ENCODE measurements around the gene AGAP1. TPM values are rescaled to one million over a fixed set of nuclear protein-coding genes. Genes with fewer than 3 reads are reported as not detected.
A peak's percentile ranks its signal among the peaks of the same experiment; 100 is the strongest.

Gene AGAP1
- polyA plus RNA-seq, 10 donors = 24.0 to 34.1 (median 27.4) TPM

DNA sequence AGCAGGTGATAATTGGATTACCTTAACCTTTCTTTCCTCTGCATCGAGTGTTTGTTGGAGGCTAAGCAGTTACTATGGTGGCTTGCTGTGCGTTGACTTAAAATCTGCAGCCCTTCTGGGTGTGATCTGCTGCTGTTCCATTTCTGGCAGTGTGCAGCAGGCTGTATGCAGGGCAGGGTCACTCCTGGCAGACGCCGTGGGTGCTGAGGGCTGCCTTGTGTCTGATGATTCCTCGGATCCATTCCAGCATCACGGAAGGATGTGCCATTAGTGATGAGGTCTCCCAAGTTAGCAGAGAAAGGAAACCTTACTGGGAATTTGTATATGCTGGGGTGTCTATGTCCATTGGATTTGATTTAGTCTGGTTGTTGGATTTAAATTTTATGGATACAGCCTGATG is 310.8 kb downstream of the AGAP1 start:
- no peak for DNase-seq

DNA sequence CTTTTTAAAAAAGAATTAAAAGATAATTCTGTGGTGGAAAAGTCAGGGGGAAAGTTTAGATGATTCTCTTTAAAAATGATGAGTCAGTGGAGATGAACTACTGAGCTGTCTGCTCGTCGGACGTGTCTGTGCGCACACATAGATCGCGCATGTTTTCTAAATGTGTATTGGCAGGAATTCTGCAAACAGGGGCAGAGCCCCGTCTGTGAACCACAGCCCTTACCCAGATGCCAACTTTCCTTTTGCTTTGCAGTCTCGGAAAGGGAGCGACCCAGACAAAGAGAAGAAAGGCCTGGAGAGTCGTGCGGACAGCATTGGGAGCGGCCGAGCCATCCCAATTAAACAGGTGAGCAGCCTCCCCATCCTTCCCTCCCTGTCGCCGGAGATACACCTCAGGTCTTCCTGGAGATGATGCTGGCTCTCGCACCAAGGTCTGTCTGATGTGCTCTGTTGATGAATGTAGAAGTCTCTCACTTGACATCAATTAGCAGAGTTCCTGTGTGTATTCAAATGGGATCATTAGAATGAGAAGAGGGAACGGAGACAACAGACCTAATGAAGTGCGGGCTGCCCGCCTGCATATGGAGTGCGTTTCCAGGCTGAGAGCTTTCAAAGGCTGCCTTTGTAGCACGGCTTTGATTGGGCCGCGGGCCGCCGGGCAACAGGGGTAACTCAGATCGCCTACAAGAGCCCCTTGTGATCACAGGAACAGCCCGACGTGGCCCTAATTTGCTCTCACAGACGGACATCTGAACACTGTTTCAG is 313.3 kb downstream of the AGAP1 start:
- DNase-seq = peak in 1 of 3 donors; percentile 2

GRCh38 chr2:235808366-235808765 is 314.5 kb downstream of the AGAP1 start:
- no peak for DNase-seq

DNA sequence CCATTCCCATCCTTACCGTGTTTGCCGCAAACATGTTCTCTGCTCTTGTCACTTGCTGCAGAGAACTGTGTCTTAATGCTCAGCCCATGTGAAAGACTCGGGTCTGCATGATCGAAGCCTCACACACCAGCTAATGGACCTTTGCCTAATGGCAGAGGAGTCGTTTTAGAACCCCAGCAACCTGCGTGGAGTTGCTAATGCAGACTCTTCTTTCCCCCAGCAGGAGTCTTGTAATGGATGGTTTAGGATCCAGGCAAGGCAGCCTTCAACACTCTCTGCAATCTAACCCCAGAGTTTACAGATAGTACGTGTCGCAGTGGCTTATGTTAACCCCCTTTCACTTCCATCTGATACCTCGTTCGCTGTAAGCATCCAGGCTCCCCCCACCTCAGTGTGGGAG is 316.4 kb downstream of the AGAP1 start:
- no peak for DNase-seq

- DNase-seq = no peak
These were observed 317.0 kb downstream of the AGAP1 start for GRCh38 chr2:235810846-235811245.

DNA sequence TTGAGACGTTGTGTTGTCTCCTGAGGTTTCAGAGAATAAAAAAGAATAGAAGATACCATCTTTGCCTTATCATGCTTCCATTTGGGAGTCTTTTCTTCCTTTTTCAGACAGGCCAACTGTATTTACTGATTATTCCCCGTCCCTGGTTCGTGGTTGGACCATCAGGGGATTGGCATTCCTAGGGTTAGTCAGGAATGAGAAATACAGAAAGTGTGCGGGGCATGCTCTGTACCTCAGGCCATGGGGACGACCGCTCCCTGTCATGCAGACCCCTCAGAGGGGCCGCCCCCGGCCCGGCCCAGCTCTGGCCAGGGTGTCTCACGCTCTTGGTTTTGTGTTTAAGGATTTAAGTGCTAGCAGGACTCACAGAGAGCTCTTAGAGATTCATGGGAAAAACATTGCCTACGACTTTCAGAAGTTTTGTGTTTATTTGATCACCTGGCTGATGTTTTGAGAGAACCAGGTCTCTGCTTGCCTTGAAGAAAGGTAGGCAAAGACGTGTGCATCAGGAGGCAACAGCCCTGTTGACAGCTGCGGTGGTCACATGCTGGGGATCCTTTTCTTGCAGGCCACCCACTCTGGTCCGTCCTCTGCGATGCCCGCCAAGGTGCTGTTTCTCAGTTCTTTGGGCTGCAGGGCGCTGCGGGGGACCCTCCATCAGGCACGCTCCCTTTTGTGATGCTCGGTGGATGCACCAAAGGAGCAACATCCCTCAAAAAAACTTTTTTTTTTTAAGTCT is 317.8 kb downstream of the AGAP1 start:
- no peak for DNase-seq

- no peak for DNase-seq
These were observed 318.4 kb downstream of the AGAP1 start for GRCh38 chr2:235812185-235812665.

GRCh38 chr2:235813398-235813797 is 319.6 kb downstream of the AGAP1 start:
- no peak for DNase-seq

GRCh38 chr2:235820571-235820970 is 326.7 kb downstream of the AGAP1 start:
- DNase-seq = no peak

DNA sequence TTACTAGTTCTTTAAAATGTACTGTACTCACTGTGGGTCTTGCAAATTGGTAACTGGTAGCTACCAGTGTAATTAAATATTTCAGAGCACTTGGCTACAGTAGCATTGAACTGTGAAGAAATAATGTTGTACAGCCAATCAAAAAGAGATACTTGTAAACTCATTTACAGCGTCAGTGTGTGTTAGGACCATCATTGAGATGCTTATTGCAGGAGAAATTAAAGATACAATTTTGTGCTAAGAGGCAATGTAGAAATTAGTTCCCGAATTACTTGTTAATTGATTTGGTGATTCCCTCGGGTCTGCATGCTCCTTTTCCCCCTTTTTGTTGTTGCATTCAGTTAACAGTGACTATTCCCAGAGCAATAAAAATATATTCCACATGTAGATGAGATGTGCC is 330.5 kb downstream of the AGAP1 start:
- no peak for DNase-seq

- DNase-seq = no peak
These were observed 332.1 kb downstream of the AGAP1 start for GRCh38 chr2:235825946-235826345.

DNA sequence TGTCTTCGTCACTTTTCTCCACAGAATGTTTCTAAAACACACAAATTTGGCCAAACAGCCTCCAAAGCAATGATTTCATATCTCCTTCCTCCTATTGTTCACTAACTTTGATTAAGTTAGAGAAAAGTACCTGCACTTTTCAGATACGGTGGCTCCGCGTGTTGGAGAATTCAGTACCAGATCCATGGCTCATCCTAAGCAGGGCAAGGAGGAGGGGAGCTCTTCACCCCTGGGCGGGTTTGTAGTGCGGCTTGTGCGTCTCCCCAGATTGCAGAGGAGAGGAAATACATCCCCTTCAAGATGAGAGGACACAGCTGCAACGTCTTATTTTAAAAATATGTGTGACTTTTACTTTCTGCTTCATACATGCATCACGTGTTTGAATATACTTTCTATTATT is 333.0 kb downstream of the AGAP1 start:
- DNase-seq = no peak

GRCh38 chr2:235827585-235827992 is 333.7 kb downstream of the AGAP1 start:
- DNase-seq = peak in 1 of 3 donors; percentile 2

- no peak for DNase-seq
These were observed 335.9 kb downstream of the AGAP1 start for GRCh38 chr2:235829726-235830125.

DNA sequence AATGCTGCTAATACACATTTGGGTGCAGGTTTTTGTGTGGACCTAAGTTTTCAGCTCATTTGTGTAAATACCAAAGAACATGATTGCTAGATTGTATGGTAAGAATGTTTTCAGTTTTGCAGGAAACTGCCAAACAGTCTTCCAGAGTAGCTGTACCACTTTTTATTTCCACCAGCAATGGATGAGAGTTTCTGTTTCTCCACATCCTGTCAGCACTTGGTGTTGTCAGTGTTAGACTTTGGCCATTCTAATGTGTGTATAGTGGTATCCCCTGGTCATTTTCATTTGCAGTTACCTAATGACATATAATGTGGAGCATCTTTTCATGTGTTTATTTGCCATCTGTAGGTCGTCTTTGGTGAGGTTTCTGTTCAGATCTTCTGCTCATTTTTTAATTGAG is 337.9 kb downstream of the AGAP1 start:
- DNase-seq = no peak

DNA sequence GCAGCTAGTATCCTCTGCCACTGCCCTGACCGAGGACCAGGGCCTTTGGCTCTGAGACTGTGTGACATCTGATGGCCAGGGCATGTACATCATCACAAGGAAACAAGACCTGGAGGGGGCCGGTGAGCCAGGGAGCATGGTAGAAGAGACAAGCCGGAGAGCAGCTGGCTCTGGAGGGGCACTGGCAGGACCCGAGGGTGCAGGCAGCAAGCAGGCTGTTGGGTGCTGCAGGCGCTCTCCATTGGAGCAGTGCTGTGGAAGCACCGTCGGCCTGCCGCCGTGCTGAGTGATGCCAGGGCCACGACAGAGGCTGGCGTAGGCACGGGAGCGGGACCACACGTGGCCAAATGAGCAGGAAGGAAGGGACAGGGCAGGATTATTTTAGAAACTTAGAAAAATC is 339.1 kb downstream of the AGAP1 start:
- DNase-seq = no peak

GRCh38 chr2:235833971-235834620 is 340.3 kb downstream of the AGAP1 start:
- no peak for DNase-seq

- DNase-seq = no peak
These were observed 340.9 kb downstream of the AGAP1 start for GRCh38 chr2:235834781-235835180.

- DNase-seq = no peak
These were observed 342.0 kb downstream of the AGAP1 start for GRCh38 chr2:235835810-235836209.

DNA sequence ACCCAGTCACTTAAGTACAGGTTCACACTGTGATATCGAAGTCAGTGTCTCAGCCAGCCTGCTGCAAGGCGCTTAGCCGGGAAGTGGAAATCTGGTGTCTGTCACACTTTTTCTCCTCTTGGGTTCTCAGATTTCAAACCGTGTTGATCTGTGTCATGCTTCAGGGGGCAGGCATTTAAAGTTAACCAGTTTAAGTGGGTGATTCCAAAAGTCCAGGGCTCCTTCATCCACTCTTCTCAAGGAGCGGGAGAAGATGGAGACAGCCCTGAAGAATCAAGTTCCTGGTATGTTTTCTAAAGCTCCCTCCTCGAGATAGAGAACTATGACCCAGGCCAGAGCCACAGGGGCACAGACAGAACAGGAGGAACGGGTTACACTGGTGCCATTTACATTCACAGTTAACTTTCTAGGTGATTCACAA is 342.7 kb downstream of the AGAP1 start:
- DNase-seq = no peak

- no peak for DNase-seq
These were observed 345.4 kb downstream of the AGAP1 start for GRCh38 chr2:235839226-235839625.

DNA sequence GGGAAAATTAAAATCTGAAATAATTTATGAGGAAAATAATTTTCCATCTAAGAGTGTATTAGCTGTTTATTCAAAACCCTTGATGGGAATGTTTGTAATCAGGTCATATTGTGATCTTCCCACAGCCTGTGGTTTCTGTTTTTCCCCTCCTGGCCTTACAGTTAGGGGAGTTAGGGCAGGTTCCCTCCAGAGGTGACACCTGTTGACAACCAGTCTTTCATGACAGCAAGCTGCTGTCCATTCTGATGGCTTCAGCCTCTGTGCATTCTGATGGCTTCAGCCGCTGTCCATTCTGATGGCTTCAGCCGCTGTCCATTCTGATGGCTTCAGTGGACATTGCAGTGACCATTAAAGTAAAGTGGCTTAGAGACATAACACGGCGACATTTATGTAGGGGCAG is 346.1 kb downstream of the AGAP1 start:
- DNase-seq = no peak

GRCh38 chr2:235841863-235842262 is 348.0 kb downstream of the AGAP1 start:
- DNase-seq = no peak

Data from muscle of back (tissue), 11 donors.